Ishikawa (cell line): ENCODE results near the gene GRAMD2A.

Source experiments
- CEBPB ChIP-seq: IDR thresholded peaks from 2 replicates; pipeline ENCODE4 v1.6.1; 2012
- CREB1 ChIP-seq: IDR thresholded peaks from 2 replicates; pipeline ENCODE4 v1.6.1; 2012; ENCODE audit warnings: low read depth
- EGR1 ChIP-seq: IDR thresholded peaks from 2 replicates; pipeline ENCODE4 v1.6.1; 2012
- EP300 ChIP-seq: IDR thresholded peaks from 2 replicates; pipeline ENCODE4 v1.6.1; 2012; ENCODE audit warnings: borderline replicate concordance
- FOXM1 ChIP-seq: IDR thresholded peaks from 2 replicates; pipeline ENCODE4 v1.6.1; 2012; ENCODE audit warnings: low read depth, borderline replicate concordance
- NFIC ChIP-seq: IDR thresholded peaks from 2 replicates; pipeline ENCODE4 v1.6.1; 2012
- RAD21 ChIP-seq: IDR thresholded peaks from 2 replicates; pipeline ENCODE4 v1.6.1; 2012; ENCODE audit warnings: low read depth
- TAF1 ChIP-seq: IDR thresholded peaks from 2 replicates; pipeline ENCODE4 v1.6.1; 2012; ENCODE audit warnings: low read depth, mild to moderate bottlenecking
- TCF12 ChIP-seq: IDR thresholded peaks from 2 replicates; pipeline ENCODE4 v1.6.1; 2012; ENCODE audit warnings: low read depth
- TEAD4 ChIP-seq: IDR thresholded peaks from 2 replicates; pipeline ENCODE4 v1.6.1; 2012
- YY1 ChIP-seq: IDR thresholded peaks from 2 replicates; pipeline ENCODE4 v1.6.1; 2012; ENCODE audit warnings: low read depth
- ZBTB7A ChIP-seq: IDR thresholded peaks from 2 replicates; pipeline ENCODE4 v1.6.1; 2012; ENCODE audit warnings: low read depth
- TF ChIP-seq, protein P1 (sequence below): IDR thresholded peaks from 2 replicates; pipeline ENCODE4 v1.6.1; 2012
- TF ChIP-seq, protein P2 (sequence below): IDR thresholded peaks from 2 replicates; pipeline ENCODE4 v1.6.1; 2012; ENCODE audit warnings: low read depth, mild to moderate bottlenecking
- TF ChIP-seq, protein P3 (sequence below): IDR thresholded peaks from 2 replicates; pipeline ENCODE4 v1.6.1; 2012

Gene GRAMD2A

DNA sequence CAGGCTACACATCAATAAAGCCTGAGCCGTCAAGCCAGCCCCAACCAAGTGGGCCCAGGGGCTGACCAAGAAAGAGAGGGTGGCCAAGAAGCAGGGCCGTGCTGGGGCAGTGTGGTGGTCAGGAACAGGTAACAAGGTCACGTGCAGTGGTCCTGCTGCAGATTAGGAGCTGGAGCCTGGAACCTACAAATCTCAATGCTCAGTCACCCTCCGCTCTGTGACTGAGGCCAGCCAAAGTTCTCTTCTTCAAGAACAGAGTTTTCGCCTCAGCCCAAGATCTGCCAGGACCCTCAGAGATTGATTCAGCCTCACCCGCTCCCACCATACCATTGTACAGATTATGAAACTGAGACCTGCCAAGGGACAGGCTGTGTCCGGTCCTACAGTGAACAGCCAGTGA lies 26.9 kb downstream of the GRAMD2A start:
- no peak for TF ChIP-seq EGR1
- no peak for TF ChIP-seq ZBTB7A
- TF ChIP-seq, protein P1, sequence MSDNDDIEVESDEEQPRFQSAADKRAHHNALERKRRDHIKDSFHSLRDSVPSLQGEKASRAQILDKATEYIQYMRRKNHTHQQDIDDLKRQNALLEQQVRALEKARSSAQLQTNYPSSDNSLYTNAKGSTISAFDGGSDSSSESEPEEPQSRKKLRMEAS = no peak
- TF ChIP-seq, protein P2, sequence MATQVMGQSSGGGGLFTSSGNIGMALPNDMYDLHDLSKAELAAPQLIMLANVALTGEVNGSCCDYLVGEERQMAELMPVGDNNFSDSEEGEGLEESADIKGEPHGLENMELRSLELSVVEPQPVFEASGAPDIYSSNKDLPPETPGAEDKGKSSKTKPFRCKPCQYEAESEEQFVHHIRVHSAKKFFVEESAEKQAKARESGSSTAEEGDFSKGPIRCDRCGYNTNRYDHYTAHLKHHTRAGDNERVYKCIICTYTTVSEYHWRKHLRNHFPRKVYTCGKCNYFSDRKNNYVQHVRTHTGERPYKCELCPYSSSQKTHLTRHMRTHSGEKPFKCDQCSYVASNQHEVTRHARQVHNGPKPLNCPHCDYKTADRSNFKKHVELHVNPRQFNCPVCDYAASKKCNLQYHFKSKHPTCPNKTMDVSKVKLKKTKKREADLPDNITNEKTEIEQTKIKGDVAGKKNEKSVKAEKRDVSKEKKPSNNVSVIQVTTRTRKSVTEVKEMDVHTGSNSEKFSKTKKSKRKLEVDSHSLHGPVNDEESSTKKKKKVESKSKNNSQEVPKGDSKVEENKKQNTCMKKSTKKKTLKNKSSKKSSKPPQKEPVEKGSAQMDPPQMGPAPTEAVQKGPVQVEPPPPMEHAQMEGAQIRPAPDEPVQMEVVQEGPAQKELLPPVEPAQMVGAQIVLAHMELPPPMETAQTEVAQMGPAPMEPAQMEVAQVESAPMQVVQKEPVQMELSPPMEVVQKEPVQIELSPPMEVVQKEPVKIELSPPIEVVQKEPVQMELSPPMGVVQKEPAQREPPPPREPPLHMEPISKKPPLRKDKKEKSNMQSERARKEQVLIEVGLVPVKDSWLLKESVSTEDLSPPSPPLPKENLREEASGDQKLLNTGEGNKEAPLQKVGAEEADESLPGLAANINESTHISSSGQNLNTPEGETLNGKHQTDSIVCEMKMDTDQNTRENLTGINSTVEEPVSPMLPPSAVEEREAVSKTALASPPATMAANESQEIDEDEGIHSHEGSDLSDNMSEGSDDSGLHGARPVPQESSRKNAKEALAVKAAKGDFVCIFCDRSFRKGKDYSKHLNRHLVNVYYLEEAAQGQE = no peak
- TF ChIP-seq YY1 = no peak

DNA sequence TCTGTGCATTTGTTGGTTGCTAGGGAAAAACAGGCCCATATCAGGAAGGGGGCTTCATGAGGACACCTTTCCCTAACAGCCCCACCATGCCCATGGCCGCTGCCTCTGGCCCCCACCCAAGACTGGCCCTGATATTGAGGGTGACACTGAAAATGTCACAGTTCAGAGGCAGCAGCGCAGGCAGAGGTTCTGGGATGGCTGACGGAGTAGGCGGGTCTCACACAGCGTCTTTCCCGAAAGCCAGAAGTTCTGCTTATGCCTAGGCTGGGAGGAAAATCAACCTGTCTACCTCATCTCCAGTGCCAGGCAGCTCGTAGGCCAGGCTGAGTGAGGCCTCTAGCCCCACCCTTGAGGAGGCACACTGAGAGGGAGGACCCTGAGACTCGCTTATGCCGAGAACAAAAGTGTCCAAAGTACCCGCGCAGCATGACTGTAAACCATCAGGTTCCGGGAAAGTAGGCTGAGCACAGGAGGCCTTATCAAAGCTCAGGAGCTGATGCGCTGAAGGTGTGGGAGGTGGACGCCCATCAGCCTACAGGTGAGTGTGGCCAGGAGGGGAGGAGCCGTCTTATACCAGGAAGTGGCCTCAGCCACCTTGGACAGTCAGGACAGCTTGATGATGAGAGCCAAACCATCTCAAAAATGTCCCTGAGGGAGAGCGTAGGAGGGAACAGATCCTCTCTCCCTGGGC lies 27.5 kb downstream of the GRAMD2A start:
- no peak for TF ChIP-seq EGR1
- TF ChIP-seq NFIC = no peak
- TF ChIP-seq RAD21 = no peak
- TF ChIP-seq FOXM1 = no peak
- no peak for TF ChIP-seq TAF1
- no peak for TF ChIP-seq EP300
- TF ChIP-seq, protein P1 = 0 out of 2 replicates have a peak, but pooled peaks have one; percentile 2
- TF ChIP-seq CEBPB = no peak
- TF ChIP-seq, protein P2 = no peak
- 0 out of 2 replicates have a peak, but pooled peaks have one; percentile 36 for TF ChIP-seq ZBTB7A
- no peak for TF ChIP-seq TEAD4
- TF ChIP-seq CREB1 = no peak
- TF ChIP-seq, protein P3, sequence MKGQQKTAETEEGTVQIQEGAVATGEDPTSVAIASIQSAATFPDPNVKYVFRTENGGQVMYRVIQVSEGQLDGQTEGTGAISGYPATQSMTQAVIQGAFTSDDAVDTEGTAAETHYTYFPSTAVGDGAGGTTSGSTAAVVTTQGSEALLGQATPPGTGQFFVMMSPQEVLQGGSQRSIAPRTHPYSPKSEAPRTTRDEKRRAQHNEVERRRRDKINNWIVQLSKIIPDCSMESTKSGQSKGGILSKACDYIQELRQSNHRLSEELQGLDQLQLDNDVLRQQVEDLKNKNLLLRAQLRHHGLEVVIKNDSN = no peak
- TF ChIP-seq TCF12 = no peak
- no peak for TF ChIP-seq YY1

DNA sequence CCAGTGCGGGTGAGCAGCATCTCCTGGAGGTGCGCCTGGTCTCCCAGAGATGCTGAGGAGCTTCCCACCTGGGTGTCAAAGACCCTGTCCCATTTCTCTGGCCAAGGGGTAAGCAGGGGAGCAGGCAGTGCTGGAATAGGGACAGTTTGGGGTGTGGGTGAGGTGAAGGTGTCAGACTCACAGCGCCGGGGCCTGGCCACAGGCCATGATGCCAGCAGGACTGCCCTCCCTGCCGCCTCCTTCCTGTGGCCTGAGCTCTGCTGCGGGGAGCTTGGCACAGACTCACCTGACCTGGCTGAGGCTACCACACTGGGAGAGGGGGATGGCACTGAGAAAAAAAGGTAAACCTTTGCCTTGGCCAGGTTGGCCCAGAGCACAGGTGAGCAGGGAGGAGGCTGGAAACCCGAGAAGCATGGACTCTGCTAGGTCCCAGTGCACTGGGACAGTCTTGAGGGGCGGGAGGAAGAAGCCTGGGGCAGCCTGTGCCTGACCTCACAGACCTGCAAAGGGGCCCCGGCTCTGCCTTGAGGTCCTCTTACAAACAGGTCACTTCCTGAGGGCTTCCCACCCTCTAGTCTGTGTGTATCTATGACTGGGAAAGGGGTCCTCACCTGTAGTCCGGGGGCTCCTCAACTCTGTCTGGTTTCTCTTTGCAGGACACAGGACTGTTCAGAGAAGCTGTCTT lies 28.2 kb downstream of the GRAMD2A start:
- TF ChIP-seq NFIC (peak; percentile 58; the same call in 1 of the 2 replicates), TAF1 (0 out of 2 replicates have a peak, but pooled peaks have one; percentile 20), EGR1 (no peak), CEBPB (no peak), RAD21 (peak; percentile 8; the same call in 1 of the 2 replicates), EP300 (0 out of 2 replicates have a peak, but pooled peaks have one; percentile 12), TEAD4 (no peak), FOXM1 (no peak), YY1 (no peak), CREB1 (no peak), TCF12 (0 out of 2 replicates have a peak, but pooled peaks have one; percentile 28), ZBTB7A (no peak)
- TF ChIP-seq, protein P2 = no peak
- TF ChIP-seq, protein P3 = peak; percentile 34; the same call in 1 of the 2 replicates
- TF ChIP-seq, protein P1 = peak; percentile 0; the same call in 1 of the 2 replicates
